ENCODE measurements around the gene TKTL1. TPM values are rescaled to one million over a fixed set of nuclear protein-coding genes. Genes with fewer than 3 reads are reported as not detected.
A peak's percentile ranks its signal among the peaks of the same experiment; 100 is the strongest.

The TKTL1 gene
- total and polyA plus RNA-seq, 2 of the 4 experiments (the other 2 are of a cell fraction), result not detected

DNA sequence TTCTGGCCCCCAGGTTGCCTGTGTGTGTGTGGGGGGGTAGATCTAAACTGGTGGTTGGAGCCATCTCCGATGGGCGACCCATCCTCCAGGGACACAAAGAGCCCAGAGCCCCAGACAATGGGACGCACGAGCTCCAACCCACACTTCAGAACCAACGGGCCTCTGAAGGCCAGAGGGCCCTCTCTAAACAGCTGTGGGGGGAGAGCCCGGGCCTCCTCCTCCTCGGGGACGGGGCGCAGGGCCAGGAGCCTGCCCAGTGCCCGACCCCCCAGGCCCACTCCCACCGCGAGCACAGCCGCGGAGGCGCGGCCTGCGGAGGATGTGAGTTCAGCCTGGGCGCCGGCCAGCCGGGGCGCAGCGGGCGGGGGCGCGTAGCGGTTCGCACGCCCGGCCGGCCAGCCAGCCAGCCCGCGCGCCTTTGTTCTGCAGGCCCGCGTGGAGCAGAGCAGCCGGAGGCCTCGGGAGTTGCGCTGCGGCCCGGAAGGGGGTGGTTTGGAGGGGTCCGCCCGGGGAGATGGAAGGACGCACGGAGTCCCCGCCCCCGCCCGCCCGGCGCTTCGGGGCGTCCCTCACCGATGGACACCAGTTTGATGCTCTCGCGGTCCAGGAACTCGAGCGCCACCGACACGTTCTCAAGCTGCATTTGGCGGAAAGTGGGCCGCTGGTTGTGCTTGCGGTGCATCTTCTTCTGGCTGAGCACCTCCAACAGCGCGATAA is 74.9 kb downstream of the TKTL1 start (continued):
- TF ChIP-seq, protein P1, sequence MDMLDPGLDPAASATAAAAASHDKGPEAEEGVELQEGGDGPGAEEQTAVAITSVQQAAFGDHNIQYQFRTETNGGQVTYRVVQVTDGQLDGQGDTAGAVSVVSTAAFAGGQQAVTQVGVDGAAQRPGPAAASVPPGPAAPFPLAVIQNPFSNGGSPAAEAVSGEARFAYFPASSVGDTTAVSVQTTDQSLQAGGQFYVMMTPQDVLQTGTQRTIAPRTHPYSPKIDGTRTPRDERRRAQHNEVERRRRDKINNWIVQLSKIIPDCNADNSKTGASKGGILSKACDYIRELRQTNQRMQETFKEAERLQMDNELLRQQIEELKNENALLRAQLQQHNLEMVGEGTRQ (IDR thresholded peaks at IDR 0.05; ENCODE audit: low read depth, low read length), result no peak

DNA sequence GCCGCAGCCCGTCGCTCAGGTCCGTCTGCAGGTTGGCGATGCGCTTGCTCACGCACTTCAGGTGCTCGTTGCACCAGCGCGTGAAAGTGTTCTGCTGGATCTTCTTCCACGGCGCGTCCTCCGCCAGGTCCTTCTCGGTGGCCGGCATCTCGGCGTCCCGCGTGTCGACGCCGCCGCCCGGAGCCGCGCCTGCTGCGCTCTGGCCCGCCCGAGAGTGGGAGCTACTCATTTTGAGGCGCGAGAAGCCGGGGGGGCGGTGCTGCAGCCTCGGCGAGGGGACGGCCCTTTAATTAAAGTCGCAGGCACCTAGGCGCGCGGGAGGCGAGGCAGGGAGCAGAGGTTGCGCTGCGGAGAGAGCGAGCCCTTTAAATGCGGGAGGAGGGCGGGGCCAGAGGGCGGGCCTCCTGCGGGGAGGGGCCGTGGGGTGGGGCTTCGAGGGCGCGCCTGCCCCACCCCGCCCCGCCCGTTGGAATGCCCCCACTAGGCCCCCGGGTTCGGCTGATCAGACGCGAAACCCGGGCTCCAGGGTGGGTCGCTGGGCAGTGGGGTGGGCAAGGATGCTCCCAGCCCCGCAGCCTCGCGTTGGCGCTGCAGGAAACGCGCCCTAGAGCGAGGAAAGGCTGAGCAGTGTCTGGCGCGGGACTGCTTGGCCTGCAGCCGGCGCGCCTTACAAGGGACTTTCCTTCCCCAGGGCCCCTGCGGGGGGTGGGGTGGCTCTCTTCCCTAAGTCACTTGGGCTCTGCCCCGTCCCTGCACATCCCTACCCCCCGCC is 75.6 kb downstream of the TKTL1 start:
- peak overlapping the region in 1 of 2 experiments; percentile 76; a peak in 1 of 4 replicates for H4K8ac ChIP-seq (ENCODE audit: low read depth in 2 of 2, low read length in 2 of 2)
- H3K4me3 ChIP-seq (ENCODE audit: insufficient read depth, low read depth, low read length), result peak overlapping the region; percentile 95
- peak overlapping the region; percentile 84 for H4K91ac ChIP-seq (ENCODE audit: insufficient read depth, low read depth, low read length)
- in situ Hi-C loops (cut with MboI; ENCODE audit: low sequenced_read_pairs) (no loop called here), intact Hi-C loops (cut with micrococcal nuclease) (loop anchor here (5.0 kb wide), 1 partner anchor 161 kb away; no protein-coding TSS in a partner anchor), dilution Hi-C loops (cut with HindIII; ENCODE audit: low sequenced_read_pairs, unreplicated experiment) (no loop called here)
- H3K4ac ChIP-seq (ENCODE audit: low read depth, low read length), result peak overlapping the region; percentile 77
- no peaks in the 10 kb centered on the region for H3K9me3 ChIP-seq (ENCODE audit: control insufficient read depth, insufficient read depth, low read length)
- H3K14ac ChIP-seq (replicated peaks; ENCODE audit: low read depth, low read length), result peak overlapping the region; percentile 58; the same call in 1 of the 2 replicates
- peak overlapping the region; percentile 68 for H3K4me2 ChIP-seq (ENCODE audit: low read depth, low read length)
- peak; percentile 42 for ATAC-seq (ENCODE audit: low read depth)
- no peak overlapping the region for H2BK20ac ChIP-seq (ENCODE audit: low read depth, low read length)
- H3K23ac ChIP-seq (ENCODE audit: low read depth, low read length), result peak overlapping the region; percentile 83
- H4K5ac ChIP-seq (ENCODE audit: low read depth, low read length), result no peak overlapping the region; the same call in 1 of the 2 replicates
- ChIA-PET POLR2A (ENCODE audit: unreplicated experiment) (interaction anchor here (0.5 to 1.3 kb wide), 6 partner anchors 8 to 420 kb away, joined by 3 to 4 read pairs (median 4); partner anchors contain the start of genes RPL10 and SLC10A3), CTCF (no interaction called here)
- TF ChIP-seq BHLHE40 (IDR thresholded peaks at IDR 0.05; ENCODE audit: low read depth, low read length) (no peak), MAZ (IDR thresholded peaks at IDR 0.05; ENCODE audit: borderline replicate concordance, low read depth, low read length) (peak; percentile 87), MXI1 (IDR thresholded peaks at IDR 0.05; ENCODE audit: borderline replicate concordance, low read depth, low read length) (peak; percentile 42; the same call in 1 of the 2 replicates), RAD21 (IDR thresholded peaks at IDR 0.05; ENCODE audit: low read length) (no peak), FOS (IDR thresholded peaks at IDR 0.05; ENCODE audit: low read depth, low read length) (no peak), CEBPB (IDR thresholded peaks at IDR 0.05; ENCODE audit: low read depth, low read length) (no peak), POLR2A (IDR thresholded peaks at IDR 0.05; ENCODE audit: low read depth, low read length) (peak; percentile 98)
- TF ChIP-seq, protein P2, sequence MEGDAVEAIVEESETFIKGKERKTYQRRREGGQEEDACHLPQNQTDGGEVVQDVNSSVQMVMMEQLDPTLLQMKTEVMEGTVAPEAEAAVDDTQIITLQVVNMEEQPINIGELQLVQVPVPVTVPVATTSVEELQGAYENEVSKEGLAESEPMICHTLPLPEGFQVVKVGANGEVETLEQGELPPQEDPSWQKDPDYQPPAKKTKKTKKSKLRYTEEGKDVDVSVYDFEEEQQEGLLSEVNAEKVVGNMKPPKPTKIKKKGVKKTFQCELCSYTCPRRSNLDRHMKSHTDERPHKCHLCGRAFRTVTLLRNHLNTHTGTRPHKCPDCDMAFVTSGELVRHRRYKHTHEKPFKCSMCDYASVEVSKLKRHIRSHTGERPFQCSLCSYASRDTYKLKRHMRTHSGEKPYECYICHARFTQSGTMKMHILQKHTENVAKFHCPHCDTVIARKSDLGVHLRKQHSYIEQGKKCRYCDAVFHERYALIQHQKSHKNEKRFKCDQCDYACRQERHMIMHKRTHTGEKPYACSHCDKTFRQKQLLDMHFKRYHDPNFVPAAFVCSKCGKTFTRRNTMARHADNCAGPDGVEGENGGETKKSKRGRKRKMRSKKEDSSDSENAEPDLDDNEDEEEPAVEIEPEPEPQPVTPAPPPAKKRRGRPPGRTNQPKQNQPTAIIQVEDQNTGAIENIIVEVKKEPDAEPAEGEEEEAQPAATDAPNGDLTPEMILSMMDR (conservative IDR thresholded peaks at IDR 0.05; ENCODE audit: low read depth, low read length), result no peak
- peak overlapping the region; percentile 99 for H3K27ac ChIP-seq (ENCODE audit: insufficient read depth, low read length)
- H3K56ac ChIP-seq (ENCODE audit: extremely low read depth, insufficient read depth, low read length), result peak overlapping the region; percentile 90
- WGBS, 2 experiments (ENCODE audit: extremely low coverage in 2 of 2, insufficient read length in 1 of 2), result 34% methylated on average over 25 of the region's 77 CpGs; no CpG with 5 or more reads in 1 of the 2 experiments
- no peak overlapping the region for H2BK120ac ChIP-seq (ENCODE audit: low read depth, low read length)
- H2AK5ac ChIP-seq (ENCODE audit: low read depth, low read length), result peak overlapping the region; percentile 81
- peaks cover 0 to 7% of the 10 kb centered on the region in 2 experiments; a peak in 2 of 4 replicates for H3K79me1 ChIP-seq (ENCODE audit: low read depth in 1 of 2, low read length in 2 of 2)
- peak overlapping the region; percentile 98 for H2AK9ac ChIP-seq (replicated peaks; ENCODE audit: low read depth, low read length, poor library complexity)
- peak overlapping the region; percentile 40; the same call in 1 of the 2 replicates for H3K18ac ChIP-seq (ENCODE audit: low read depth, low read length)
- H2BK15ac ChIP-seq (ENCODE audit: low read depth, low read length), result no peak overlapping the region
- H2AFZ ChIP-seq (replicated peaks; ENCODE audit: low read length, poor library complexity), result peak overlapping the region; percentile 41
- H3K9ac ChIP-seq (ENCODE audit: low read depth, low read length), result peak overlapping the region; percentile 100
- TSS peak; percentile 80 for BruUV-seq (replicated peaks)
- H3K4me1 ChIP-seq (ENCODE audit: control insufficient read depth, insufficient read depth, low read length), result peaks cover 9% of the 10 kb centered on the region
- H3K9me1 ChIP-seq (ENCODE audit: insufficient read depth, low read length), result 0 out of 2 replicates have a peak, but pooled peaks cover under 1% of the 10 kb centered on the region
- H4K20me1 ChIP-seq (ENCODE audit: insufficient read depth, low read length), result peaks cover 48% of the 10 kb centered on the region
- H3K36me3 ChIP-seq (ENCODE audit: control insufficient read depth, insufficient read depth, low read length), result peaks cover 36% of the 10 kb centered on the region
- no peaks in the 10 kb centered on the region for H3K27me3 ChIP-seq (ENCODE audit: control insufficient read depth, insufficient read depth, low read length)
- peak; percentile 89 for DNase-seq
- H2BK5ac ChIP-seq (ENCODE audit: low read depth, low read length, poor library complexity, severe bottlenecking), result peak overlapping the region; percentile 94
